NOMO-1 treated with DMSO at 0.1 percent for 48 hours (cell line): ENCODE data around the gene MIA.
"Not testable (repeated sequence)": the region's sequence is repeated elsewhere in the genome, so short reads cannot be mapped to it uniquely, and the experiment has no call there.

Source experiments
- DNase-seq: peaks from one replicate; lab custom pipeline; 2025; ENCODE audit not compliant: unreplicated experiment; lab: John Stamatoyannopoulos, UW

The MIA gene

DNA sequence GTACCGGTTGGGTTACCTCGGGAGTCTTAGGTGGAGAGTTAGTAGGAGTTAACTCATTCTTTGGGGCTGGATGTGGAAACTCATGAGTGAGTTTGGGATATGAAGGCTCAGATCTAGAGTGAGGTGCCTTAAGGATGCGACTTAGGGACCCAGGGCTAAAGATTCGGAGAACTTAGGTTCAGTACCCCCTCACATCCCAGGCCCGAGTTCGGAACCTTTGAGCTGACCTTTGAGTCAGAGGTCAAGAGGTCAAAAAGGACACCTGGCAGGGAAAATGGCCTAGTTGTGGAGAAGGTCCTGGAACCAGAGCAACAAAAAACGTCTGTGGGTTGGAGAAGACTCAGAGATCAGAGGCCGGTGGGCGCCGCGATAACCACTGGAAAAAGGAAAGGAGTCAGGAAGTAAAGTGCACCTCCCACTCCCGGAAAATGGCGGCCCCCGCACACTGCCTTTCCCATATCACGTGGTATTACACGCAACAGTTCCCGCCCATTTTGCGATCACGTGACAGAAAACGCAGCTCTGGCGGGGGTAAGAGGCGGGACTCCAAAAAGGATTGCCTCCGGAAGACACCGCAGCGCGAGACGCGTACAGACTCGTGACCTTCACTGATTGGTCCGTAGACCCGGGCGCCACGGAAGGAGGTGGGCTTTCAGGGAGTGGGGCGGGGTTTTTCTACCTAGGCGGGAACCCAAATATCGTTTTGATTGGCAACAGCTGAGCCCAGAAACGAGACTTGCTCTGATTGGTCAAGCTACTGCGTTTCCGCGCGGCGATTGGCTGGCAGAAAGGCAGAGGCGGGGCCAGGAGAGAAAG is 25.1 kb upstream of the MIA start, which contains the start of gene ACTMAP:
TSS of gene ACTMAP (minus strand) at position 420 of the 816 bp plus-strand sequence. CDS start 674 bp downstream, outside the sequence.
- DNase-seq: peak; percentile 99

DNA sequence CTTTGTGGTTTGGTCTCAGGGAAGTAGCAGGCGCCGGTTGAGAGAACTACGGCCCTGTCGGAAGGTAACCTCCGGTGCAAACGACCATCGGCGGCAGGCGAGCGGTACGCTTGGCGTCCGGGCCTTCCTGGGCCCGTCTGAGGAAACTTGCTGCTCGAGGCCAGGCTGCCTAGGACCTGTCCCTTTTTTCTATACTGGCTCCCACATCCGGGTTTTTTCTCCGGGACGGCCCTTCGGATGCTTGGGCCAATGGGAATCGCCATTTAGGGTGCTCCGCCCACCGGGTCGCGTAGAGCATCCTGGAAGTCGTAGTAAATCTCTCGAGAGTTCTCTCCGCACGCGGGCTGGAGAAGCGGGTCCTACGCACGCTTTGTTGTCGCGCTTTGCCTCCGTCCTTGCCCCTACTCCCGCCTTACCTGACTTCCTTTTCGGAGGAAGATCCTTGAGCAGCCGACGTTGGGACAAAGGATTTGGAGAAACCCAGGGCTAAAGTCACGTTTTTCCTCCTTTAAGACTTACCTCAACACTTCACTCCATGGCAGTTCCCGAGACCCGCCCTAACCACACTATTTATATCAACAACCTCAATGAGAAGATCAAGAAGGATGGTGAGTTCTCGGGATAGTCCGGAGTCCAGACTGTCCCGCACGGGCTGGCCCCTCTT is 24.3 kb upstream of the MIA start, which contains the start of gene SNRPA:
TSS of gene SNRPA (plus strand) at position 330 of the 664 bp plus-strand sequence. CDS start at position 536, 206 bp downstream.
- DNase-seq: peak; percentile 96

DNA sequence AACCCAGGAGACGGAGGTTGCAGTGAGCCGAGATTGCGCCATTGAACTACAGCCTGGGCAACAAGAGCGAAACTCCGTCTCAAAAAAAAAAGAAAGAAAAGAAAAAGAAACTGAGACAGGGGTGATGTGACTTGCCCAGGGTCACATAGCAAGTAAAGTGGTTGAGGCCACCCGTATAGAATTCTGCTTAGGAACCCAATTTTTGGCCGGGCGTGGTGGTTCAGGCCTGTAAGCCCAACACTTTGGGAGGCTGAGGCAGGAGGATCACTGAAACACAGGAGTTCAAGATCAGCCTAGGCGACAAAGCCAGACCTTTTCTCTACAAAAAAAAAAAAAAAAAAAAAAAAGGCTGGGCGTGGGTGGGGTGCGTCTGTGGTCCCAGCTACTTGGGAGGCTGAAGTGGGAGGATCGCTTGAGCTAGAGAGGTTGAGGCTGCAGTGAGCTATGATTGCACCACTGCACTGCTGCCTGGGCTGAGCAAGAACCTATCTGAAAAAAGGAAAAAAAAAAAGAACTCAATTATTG is 23.0 kb upstream of the MIA start:
- DNase-seq: no peak

DNA sequence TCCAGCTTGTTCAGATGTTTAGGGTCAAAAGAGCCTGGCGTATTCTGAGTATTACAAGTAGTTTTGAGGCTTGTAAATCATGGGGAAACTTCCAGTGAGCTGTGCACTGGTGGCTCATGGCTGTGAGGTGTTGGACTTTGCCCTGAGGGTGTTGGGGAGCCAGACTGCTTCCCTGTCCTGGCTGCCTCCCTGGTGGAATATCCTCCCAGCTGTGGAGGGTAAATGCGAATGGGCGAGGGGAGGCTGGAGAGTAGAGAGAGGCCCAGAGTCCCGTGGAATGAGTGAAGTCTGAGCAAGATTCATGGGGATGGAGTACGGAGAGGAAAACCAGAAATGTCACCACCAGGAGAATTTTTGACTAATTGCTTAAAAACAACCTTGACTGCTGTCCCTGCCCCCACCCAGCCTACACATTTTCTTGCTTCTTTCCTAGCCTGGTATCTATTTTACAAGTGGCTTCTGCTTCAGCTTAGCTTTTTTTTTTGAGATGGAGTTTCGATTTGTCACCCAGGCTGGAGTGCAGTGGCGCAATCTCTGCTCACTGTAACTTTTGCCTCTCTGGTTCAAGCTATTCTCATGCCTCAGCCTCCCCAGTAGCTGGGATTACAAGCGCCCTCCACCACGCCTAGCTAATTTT is 20.6 kb upstream of the MIA start:
- peak; percentile 67 for DNase-seq

DNA sequence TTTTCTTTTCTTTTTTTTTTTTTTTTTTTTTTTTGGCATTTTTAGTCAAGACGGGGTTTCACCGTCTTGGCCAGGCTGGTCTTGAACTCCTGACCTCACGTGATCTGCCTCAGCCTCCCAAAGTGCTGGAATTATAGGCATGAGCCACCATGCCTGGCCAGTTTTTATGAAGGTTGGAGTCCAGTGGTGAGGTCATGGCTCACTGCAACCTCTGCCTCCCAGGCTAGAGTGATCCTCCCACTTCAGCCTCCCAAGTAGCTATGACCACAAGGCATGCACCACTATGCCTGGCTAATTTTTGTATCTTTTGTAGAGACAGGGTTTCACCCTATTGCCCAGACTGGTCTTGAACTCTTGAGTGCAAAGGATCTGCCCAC is 20.1 kb upstream of the MIA start:
- no peak for DNase-seq

DNA sequence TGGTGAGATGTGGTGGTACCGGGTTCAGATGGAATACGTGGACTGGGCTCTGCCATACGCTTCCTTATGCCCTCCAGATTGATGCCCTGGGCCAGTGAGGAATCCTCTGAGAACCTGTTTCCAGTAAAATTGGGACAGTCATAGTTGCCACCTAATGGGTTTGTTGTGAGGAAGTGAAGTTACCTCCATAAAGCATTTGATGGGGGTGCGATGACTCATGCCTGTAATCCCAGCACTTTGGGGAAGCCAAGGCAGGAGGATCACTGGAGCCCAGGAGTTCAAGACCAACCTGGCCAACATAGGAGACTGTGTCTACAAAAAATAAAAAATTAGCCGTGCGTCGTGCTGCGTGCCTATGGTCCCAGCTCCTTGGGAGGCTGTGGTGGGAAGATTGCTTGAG is 19.5 kb upstream of the MIA start:
- DNase-seq: no peak

DNA sequence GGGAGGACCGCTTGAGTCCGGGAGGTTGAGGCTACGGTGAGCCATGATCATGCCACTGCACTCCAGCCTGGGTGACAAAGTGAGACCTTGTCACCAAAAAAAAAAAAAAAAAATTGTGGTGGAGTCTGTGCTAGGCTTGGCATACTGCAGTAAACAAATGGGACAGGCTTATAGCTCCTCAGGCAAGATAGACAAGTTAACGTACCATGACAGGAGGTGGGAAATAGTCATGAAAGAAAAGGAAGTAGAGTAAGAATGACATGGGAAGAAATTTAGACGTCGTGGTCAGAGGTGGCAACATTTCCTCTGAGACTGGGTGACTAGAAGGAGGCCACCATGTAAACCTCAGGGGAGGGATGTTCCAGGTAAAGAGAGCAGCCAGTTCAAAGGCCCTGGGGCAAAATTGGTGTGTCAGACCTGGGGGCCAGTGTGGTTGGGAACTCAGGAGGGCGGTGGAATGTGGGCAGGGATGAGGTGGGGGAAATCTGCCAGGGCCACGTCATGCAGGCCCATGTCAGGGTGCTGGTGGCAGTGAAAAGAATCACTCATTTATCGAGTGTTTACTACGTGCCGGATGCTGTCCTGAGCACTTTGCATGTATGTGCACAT is 18.7 kb upstream of the MIA start:
- DNase-seq: no peak

DNA sequence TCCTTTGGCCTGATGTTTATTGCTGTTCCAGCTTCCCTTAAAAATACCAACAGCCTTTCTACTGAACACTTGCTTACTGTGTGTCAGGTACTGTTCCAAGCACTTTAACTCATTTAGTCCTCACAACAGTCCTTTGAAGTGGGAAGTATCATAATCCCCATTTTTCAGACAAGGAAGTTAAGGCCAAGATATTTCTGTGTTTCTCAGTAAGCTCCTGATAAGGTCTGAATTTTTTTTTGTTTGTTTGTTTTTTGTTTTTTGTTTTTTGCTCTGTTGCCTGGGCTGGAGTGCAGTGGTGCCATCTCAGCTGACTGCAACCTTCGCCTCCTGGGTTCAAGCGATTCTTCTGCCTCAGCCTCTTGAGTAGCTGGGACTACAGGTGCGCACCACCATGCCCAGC is 16.8 kb upstream of the MIA start:
- no peak for DNase-seq

DNA sequence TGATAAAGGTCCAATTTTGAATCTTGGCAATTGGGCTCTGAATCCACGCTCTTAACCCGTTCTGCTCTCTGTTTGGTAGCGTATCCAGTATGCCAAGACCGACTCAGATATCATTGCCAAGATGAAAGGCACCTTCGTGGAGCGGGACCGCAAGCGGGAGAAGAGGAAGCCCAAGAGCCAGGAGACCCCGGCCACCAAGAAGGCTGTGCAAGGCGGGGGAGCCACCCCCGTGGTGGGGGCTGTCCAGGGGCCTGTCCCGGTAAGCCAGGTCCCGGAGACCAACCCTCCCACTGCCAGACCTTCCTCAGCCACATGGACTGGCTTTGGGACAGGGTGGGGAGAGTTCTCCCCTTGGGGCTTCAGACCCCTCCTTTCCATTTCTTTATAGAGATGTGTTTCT is 16.0 kb upstream of the MIA start:
- no peak for DNase-seq

DNA sequence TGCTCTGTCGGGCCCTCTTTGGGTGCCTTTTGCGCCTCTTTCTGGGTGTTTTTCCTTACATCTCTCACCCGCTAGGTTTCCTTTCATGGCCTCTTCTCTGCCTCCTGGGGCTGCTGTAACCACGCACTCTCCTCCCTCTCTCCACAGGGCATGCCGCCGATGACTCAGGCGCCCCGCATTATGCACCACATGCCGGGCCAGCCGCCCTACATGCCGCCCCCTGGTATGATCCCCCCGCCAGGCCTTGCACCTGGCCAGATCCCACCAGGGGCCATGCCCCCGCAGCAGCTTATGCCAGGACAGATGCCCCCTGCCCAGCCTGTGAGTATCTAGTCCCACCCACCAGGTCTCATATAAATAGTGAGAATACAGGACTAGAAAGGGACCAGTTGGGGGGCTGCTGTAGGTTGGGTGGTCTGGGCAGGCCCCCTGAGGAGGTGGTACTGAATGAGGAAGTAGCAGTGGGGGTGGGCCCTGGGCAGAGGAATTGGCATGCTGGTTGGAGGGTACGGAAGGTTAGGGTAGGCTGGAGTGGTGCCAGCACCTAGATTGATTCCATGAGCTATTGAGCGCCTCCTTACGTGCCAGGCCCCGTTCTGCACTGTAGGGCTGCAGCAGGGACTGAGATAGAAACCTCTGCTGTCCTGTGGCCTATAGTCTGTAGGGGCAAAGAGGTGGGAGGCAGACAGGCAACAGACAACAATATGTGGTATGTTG is 12.4 kb upstream of the MIA start:
- DNase-seq: no peak

DNA sequence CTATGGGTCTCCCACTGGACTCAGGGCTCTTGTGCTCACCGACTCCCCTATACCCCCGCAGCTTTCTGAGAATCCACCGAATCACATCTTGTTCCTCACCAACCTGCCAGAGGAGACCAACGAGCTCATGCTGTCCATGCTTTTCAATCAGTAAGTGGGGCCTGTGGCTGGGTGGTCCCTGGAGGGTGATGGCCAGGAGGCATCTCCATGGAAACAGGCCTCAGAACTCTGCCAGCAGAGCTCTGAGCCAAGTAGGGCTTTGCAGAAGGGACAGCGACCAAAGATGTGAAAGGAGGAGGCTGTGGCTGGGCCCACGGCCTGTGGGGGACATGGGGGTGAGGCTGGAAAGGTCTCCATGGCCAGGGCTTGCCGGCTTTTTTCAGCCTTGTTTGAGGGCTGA is 11.8 kb upstream of the MIA start:
- no peak for DNase-seq

DNA sequence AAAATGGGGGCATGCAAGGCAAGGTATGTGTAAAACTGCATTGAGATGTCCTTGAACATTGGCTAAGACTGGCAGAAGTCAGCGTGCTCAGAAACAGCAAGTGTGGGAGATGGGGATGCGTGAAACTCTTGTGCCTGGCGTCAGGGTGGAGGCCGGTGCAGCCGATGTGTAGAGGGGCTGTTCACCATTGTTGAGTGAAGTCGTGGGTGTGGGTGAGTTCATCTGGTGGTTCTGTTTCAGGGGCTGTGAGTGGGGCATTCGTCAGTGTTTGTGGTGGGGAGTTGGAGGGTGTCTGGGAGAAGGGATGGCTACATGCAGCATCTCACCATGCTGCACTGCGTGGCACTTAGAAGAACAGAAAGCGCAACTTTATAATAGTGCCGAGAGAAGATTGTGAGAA is 11.4 kb upstream of the MIA start:
- no peak for DNase-seq

DNA sequence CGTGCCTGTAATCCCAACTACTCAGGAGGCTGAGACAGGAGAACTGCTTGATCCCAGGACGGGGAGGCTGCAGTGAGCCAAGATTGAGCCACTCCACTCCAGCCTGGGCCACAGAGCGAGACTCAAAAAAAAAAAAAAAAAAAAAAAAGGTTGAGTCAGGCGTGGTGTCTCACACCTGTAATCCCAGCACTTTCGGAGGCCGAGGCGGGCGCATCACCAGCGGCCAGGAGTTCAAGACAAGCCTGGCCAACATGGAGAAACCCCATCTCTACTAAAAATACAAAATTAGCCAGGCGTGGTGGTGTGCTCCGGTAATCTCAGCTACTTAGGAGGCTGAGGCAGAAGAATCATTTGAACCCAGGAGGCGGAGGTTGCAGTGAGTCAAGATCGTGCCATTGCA is 8.9 kb upstream of the MIA start:
- not testable (repeated sequence) for DNase-seq

DNA sequence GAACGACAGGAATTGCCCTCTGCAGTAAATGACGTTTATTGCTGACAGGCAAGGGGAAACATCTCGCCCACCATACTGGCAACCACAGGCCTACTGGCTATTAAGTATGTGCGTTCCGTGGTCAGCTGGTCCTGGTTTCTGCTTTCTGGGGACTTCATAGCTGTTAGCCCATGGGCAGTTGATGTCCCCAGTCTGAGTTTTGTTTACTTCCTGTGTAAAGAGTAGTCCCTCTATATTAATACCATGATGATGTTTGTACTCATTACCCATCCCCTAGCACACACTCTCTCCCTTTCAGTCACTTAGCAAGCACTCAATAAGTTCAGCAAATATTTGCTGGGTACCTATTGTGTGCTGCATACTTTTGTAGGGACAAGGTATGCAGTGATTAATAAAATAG is 6.5 kb upstream of the MIA start:
- peak; percentile 13 for DNase-seq

DNA sequence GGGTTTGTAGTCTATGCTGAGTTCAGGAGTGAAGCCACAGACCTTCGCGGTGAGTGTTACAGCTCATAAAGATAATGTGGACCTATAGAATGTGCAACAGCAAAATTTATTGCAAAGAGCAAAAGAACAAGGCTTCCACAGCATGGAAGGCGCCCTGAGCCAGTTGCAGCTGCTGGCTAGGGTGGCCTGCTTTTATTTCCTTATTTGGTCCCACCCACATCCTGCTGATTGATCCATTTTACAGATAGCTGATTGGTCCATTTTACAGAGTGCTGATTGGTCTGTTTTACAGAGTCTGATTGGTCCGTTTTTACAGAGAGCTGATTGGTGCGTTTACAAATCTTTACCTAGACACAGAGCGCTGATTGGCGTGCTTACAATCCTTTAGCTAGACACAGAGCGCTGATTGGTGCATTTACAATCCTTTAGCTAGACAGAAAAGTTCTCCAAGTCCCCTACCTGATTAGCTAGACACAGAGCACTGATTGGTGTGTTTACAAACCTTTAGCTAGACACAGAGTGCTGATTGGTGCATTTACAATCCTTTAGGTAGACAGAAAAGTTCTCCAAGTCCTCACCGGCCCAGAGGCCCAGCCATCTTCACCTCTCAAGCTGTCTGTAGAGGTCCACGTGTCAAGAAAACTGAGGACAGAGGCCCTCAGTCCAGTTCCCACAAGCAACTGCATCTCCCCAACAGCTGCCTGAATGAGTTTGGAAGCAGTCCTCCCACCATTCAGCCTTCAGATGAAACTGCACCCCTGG is 4.0 kb upstream of the MIA start:
- not testable (repeated sequence) for DNase-seq

DNA sequence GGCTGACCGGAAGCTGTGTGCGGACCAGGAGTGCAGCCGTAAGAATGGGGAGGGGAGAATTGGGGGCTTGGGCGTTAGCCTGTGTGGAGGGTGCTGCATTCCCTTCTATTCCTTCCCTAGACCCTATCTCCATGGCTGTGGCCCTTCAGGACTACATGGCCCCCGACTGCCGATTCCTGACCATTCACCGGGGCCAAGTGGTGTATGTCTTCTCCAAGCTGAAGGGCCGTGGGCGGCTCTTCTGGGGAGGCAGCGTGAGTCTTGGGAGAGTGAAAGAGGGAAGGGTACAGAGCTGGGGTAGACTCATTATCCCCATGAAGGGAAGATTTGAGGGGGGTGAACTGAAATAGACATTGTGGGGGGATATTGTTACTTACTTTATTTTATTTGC is 306 bp downstream of the MIA start:
- no peak for DNase-seq

DNA sequence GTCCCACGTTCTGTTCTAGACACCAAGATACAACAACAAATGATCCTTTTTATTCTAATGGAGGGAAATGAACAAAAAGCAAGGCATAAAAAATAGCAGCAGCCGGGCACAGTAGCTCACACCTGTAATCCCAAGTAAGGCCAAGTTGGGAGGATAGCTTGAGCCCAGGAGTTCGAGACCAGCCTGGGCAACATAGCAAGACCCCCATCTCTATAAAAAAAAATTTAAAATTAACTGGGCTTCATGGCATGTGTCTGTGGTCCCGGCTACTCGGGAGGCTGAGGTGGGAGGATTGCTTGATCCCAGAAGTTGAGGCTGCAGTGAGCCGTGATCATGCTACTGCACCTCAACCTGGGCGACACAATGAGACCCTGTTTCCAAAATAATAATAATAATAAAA is 1.0 kb downstream of the MIA start:
- DNase-seq: no peak

DNA sequence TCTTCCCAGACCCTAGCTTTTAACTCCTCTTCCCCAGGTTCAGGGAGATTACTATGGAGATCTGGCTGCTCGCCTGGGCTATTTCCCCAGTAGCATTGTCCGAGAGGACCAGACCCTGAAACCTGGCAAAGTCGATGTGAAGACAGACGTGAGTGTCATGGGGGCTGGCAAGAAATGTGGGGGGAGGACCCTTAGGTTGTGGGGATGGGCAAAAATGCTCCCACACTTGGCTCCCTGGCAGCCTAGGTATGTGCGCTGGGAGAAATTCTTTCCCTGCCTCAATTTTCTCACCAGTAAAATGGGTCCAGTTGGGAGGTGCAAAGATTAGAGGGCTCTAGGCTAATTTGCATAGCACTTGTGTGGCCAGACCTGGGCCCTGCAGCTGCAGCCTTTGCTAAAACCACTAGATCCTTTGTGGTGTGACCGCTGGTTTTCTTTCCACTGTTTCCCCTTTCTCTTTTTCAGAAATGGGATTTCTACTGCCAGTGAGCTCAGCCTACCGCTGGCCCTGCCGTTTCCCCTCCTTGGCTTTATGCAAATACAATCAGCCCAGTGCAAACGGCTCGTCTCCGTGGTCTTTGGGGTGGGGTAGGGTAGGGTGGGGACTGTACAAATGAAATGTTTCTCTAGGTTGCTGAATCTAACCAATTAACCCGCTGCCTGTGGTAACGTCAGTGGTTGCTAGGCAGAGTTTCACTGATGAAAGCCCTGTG is 1.8 kb downstream of the MIA start:
- DNase-seq: peak; percentile 98

DNA sequence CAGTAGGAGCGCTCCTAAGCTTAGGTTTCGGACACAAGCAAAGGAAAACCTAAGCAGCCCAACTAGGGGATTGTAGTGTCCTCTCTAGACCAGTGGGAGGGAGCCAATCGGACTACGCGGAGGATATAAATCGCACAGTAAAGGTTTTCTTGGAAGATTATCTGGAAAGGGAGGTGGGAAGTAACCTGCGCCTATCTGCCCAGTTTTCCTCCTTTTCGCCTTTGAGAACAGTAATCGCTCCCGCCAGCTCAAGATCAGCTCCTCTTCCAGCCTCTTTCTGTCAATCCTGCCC is 2.3 kb downstream of the MIA start:
- no peak for DNase-seq
